Heart left ventricle (tissue), 13 donors: ENCODE data around the gene DYSF.

Source experiments
- CTCF ChIP-seq, 12 donors: fragments of 200-600 bp; sonication (generic) in 4 of 12; IDR thresholded peaks; one replicate each; pipeline versions ENCODE4 v1.5.0 to v1.8.0; 2018 to 2022; ENCODE audit warnings: antibody characterized with exemption in 12 of 12, mild to moderate bottlenecking in 5 of 12
- POLR2A ChIP-seq, 2 donors: fragments of 450-650 bp; IDR thresholded peaks; one replicate each; pipeline ENCODE4 v1.6.1; 2017; ENCODE audit warnings: antibody characterized with exemption in 2 of 2, mild to moderate bottlenecking in 2 of 2, moderate library complexity in 2 of 2
- donor health status: ischemic (EF 13 %, LVEDD 7.1; RV severe dilation, severe dysfunction).
- donor health status: DM: no; HTN: yes; CAD: no.
- donor health status: DM: no; HTN: no; CAD: no.
- donor health status: ischemic (EF 25% LVEDD 6.9; RV normal size, moderate dysfunction).
- donor health status: ischemic (EF 25% LVEDD 5.7; RV mildly dilated, moderate dysfunction).
- donor health status: ischemic (EF 35%, LVEDD 5.7; RV mildly dilated, moderate dysfunction).
- donor health status: nonischemic (EF 11% LVEDD 7.7; RV severe dilation, severe dysfunction).
- donor health status: DM: yes; HTN: yes; CAD: no.
- donor health status: PGD.
- donor health status: ischemic (EF 29% LVEDD 5.4; RV normal size, mild dysfunction).
- donor health status: nonischemic (EF 23%, LVEDD 6.1; RV moderate dilation, normal function).

- TF ChIP-seq POLR2A (IDR thresholded peaks at IDR 0.05) (no peak), CTCF (IDR thresholded peaks at IDR 0.05) (no peak)
Measured at GRCh38 chr2:71575966-71576365, 122.6 kb downstream of the DYSF start.
